Stimulated activated CD8-positive, alpha-beta memory T cell treated with anti-CD3 and anti-CD28 coated beads, Interleukin-12 subunit alpha, Interleukin-12 subunit beta, amount 100 ng/mL, for 24 hours (primary cell): ENCODE data around the gene PSG1.
"Not testable (repeated sequence)": the region's sequence is repeated elsewhere in the genome, so short reads cannot be mapped to it uniquely, and the experiment has no call there.

Experiments
- DNase-seq: peaks from one replicate; pipeline ENCODE4 v3.0.0-alpha.2; 2020; ENCODE audit errors: extremely low read depth

The PSG1 gene

DNA sequence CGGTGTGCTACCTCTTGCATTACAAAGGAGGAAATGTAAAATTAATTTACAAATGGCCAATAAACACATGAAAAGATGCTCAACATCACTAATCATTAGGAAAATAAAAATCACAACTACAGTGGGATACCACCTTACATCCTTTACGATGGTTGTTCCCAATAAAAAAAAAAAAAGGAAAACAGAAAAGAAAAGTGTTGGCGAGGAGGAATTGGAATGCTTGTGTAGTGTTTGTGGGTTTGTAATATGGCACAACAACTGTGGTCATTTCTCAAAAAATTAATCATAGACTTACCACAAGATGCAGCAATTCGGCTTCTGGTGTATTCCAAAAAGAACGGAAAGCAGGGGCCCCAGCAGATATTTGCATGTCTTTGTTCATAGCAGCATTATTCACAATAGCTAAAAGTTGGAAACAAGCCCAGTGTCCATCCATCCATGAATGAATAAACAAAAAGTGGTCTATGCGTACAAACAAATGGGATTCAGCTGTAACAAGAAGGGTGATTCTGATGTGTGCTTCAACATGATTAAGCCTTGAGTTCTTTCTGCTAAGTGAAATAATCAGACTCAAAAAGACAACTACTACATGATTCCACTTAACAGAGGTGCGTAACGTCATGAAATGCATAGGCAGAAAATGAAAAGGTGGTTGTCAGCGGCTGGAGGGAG is 58.1 kb downstream of the PSG1 start:
- DNase-seq, result not testable (repeated sequence)

- DNase-seq, result not testable (repeated sequence)
Measured at GRCh38 chr19:42819960-42820650, 59.4 kb downstream of the PSG1 start.

GRCh38 chr19:42816894-42817293 is 62.6 kb downstream of the PSG1 start:
- no peak for DNase-seq
